Stimulated activated effector memory CD8-positive, alpha-beta T cell treated with anti-CD3 and anti-CD28 coated beads, Interleukin-12 subunit alpha, Interleukin-12 subunit beta, amount 100 ng/mL, for 72 hours (primary cell): ENCODE data around the gene TSPAN14.

Experiments
- ATAC-seq: fragments of 150-1000 bp; cut with Tn5 transposase; 2 replicates; pipeline ENCODE4 v1.10.0; 2021
- DNase-seq, 2 donors: peaks; one replicate each; pipeline ENCODE4 v3.0.0; 2021 to 2022; ENCODE audit warnings: low spot score in 2 of 2
- H3K27ac Mint-ChIP-seq: one replicate; pipeline ENCODE4 v1.8.0; 2022; ENCODE audit warnings: mild to moderate bottlenecking, mixed read lengths
- H3K36me3 Mint-ChIP-seq: one replicate; pipeline ENCODE4 v1.8.0; 2022; ENCODE audit warnings: mild to moderate bottlenecking, mixed read lengths
- H3K4me1 Mint-ChIP-seq: one replicate; pipeline ENCODE4 v1.8.0; 2022; ENCODE audit warnings: mixed read lengths
- H3K4me3 Mint-ChIP-seq: one replicate; pipeline ENCODE4 v1.8.0; 2022; ENCODE audit warnings: mild to moderate bottlenecking, mixed read lengths
- H3K9me3 Mint-ChIP-seq: one replicate; pipeline ENCODE4 v1.8.0; 2022; ENCODE audit warnings: mixed read lengths

Gene TSPAN14

GRCh38 chr10:80459047-80459865, 5.1 kb downstream of the TSPAN14 start:
- peak in 1 of 2 donors; percentile 47 for DNase-seq
- Mint-ChIP-seq H3K27ac (peak overlapping the region; percentile 97), H3K4me3 (no peak overlapping the region), H3K4me1 (peaks cover 83% of the 10 kb centered on the region), H3K9me3 (no peaks in the 10 kb centered on the region), H3K36me3 (peaks cover 21% of the 10 kb centered on the region)
- peak; percentile 66 for ATAC-seq

GRCh38 chr10:80460399-80461207, 6.5 kb downstream of the TSPAN14 start:
- no peak for ATAC-seq
- Mint-ChIP-seq H3K4me1 (peaks cover 95% of the 10 kb centered on the region), H3K4me3 (no peak overlapping the region), H3K36me3 (peaks cover 19% of the 10 kb centered on the region), H3K9me3 (no peaks in the 10 kb centered on the region), H3K27ac (peak overlapping the region; percentile 97)
- DNase-seq, result no peak

GRCh38 chr10:80461208-80462183, 7.4 kb downstream of the TSPAN14 start:
- ATAC-seq (no peak), DNase-seq (no peak)
- H3K36me3 Mint-ChIP-seq, result peaks cover 10% of the 10 kb centered on the region
- H3K4me1 Mint-ChIP-seq, result peaks cover 95% of the 10 kb centered on the region
- no peaks in the 10 kb centered on the region for H3K9me3 Mint-ChIP-seq
- peak overlapping the region; percentile 97 for H3K27ac Mint-ChIP-seq
- no peak overlapping the region for H3K4me3 Mint-ChIP-seq

- Mint-ChIP-seq H3K27ac (peak overlapping the region; percentile 97), H3K4me3 (peak overlapping the region; percentile 65), H3K36me3 (peaks cover 6% of the 10 kb centered on the region), H3K4me1 (peaks cover 100% of the 10 kb centered on the region), H3K9me3 (no peaks in the 10 kb centered on the region)
- no peak for DNase-seq
- no peak for ATAC-seq
Observed at GRCh38 chr10:80462299-80462980, 8.3 kb downstream of the TSPAN14 start.

GRCh38 chr10:80462981-80463741, 9.1 kb downstream of the TSPAN14 start:
- ATAC-seq, result peak; percentile 67
- peaks cover 9% of the 10 kb centered on the region for H3K36me3 Mint-ChIP-seq

GRCh38 chr10:80463868-80464267, 9.8 kb downstream of the TSPAN14 start:
- H3K36me3 Mint-ChIP-seq, result peaks cover 16% of the 10 kb centered on the region
- ATAC-seq, result no peak
- DNase-seq, result no peak
- H3K4me1 Mint-ChIP-seq, result peaks cover 99% of the 10 kb centered on the region
- H3K4me3 Mint-ChIP-seq, result peak overlapping the region; percentile 65
- peak overlapping the region; percentile 80 for H3K27ac Mint-ChIP-seq
- H3K9me3 Mint-ChIP-seq, result no peaks in the 10 kb centered on the region

More at GRCh38 chr10:80462981-80463741, 9.1 kb downstream of the TSPAN14 start:
- Mint-ChIP-seq H3K9me3 (no peaks in the 10 kb centered on the region), H3K4me1 (peaks cover 99% of the 10 kb centered on the region), H3K27ac (peak overlapping the region; percentile 80), H3K4me3 (peak overlapping the region; percentile 65)
- DNase-seq, result no peak

- peaks cover 25% of the 10 kb centered on the region for H3K36me3 Mint-ChIP-seq
- H3K9me3 Mint-ChIP-seq, result no peaks in the 10 kb centered on the region
- peak overlapping the region; percentile 80 for H3K27ac Mint-ChIP-seq
- peak overlapping the region; percentile 65 for H3K4me3 Mint-ChIP-seq
- ATAC-seq, result peak; percentile 15
- H3K4me1 Mint-ChIP-seq, result peaks cover 99% of the 10 kb centered on the region
- no peak for DNase-seq
Observed at GRCh38 chr10:80464557-80465450, 10.7 kb downstream of the TSPAN14 start.

- no peak for ATAC-seq
Observed at GRCh38 chr10:80465451-80465835, 11.3 kb downstream of the TSPAN14 start.

GRCh38 chr10:80465839-80466590, 11.9 kb downstream of the TSPAN14 start:
- Mint-ChIP-seq H3K9me3 (no peaks in the 10 kb centered on the region), H3K4me1 (peaks cover 94% of the 10 kb centered on the region), H3K27ac (peak overlapping the region; percentile 80), H3K4me3 (peak overlapping the region; percentile 65), H3K36me3 (peaks cover 35% of the 10 kb centered on the region)
- DNase-seq, result no peak
- ATAC-seq, result peak; percentile 62

More at GRCh38 chr10:80465451-80465835, 11.3 kb downstream of the TSPAN14 start:
- H3K4me3 Mint-ChIP-seq, result peak overlapping the region; percentile 65
- H3K27ac Mint-ChIP-seq, result peak overlapping the region; percentile 80
- H3K9me3 Mint-ChIP-seq, result no peaks in the 10 kb centered on the region
- peaks cover 30% of the 10 kb centered on the region for H3K36me3 Mint-ChIP-seq
- no peak for DNase-seq
- H3K4me1 Mint-ChIP-seq, result peaks cover 94% of the 10 kb centered on the region

- Mint-ChIP-seq H3K36me3 (peaks cover 43% of the 10 kb centered on the region), H3K4me1 (peaks cover 94% of the 10 kb centered on the region), H3K9me3 (no peaks in the 10 kb centered on the region), H3K27ac (peak overlapping the region; percentile 80), H3K4me3 (peak overlapping the region; percentile 65)
- DNase-seq, result no peak
- no peak for ATAC-seq
Observed at GRCh38 chr10:80466724-80467326, 12.7 kb downstream of the TSPAN14 start.

GRCh38 chr10:80468002-80468401, 13.9 kb downstream of the TSPAN14 start:
- no peaks in the 10 kb centered on the region for H3K9me3 Mint-ChIP-seq
- peak overlapping the region; percentile 65 for H3K4me3 Mint-ChIP-seq
- peak; percentile 58 for ATAC-seq
- H3K27ac Mint-ChIP-seq, result peak overlapping the region; percentile 80
- H3K4me1 Mint-ChIP-seq, result peaks cover 94% of the 10 kb centered on the region
- DNase-seq, result no peak
- peaks cover 46% of the 10 kb centered on the region for H3K36me3 Mint-ChIP-seq

- H3K27ac Mint-ChIP-seq, result peak overlapping the region; percentile 80
- no peaks in the 10 kb centered on the region for H3K9me3 Mint-ChIP-seq
- peak overlapping the region; percentile 65 for H3K4me3 Mint-ChIP-seq
- H3K36me3 Mint-ChIP-seq, result peaks cover 50% of the 10 kb centered on the region
- ATAC-seq, result no peak
- no peak for DNase-seq
- H3K4me1 Mint-ChIP-seq, result peaks cover 94% of the 10 kb centered on the region
Observed at GRCh38 chr10:80468806-80469421, 14.8 kb downstream of the TSPAN14 start.
